SK-N-SH treated with all-trans-retinoic acid at 6 μM for 48 hours (cell line): Measurements from ENCODE around the gene CYSRT1.

Source experiments
- ATAC-seq: fragments of 200-7000 bp; cut with Tn5 transposase; 3 replicates; pipeline ENCODE4 v1.9.1; 2020; ENCODE audit warnings: mild to moderate bottlenecking, moderate library complexity
- ARNTL ChIP-seq: fragments of 450-650 bp; formaldehyde crosslinking; IDR thresholded peaks from 2 replicates; pipeline ENCODE4 v1.5.0; 2020; ENCODE audit warnings: low read depth, mild to moderate bottlenecking, moderate library complexity, borderline replicate concordance
- BACH2 ChIP-seq: fragments of 250-450 bp; sonication (Bioruptor Pico); IDR thresholded peaks from 2 replicates; pipeline ENCODE4 v1.9.0; 2021; ENCODE audit warnings: mild to moderate bottlenecking, borderline replicate concordance
- CREB5 ChIP-seq: fragments of 250-450 bp; sonication (Bioruptor Pico); IDR thresholded peaks from 2 replicates; pipeline ENCODE4 v1.5.1; 2020; ENCODE audit warnings: low read depth, mild to moderate bottlenecking, moderate library complexity
- CSDC2 ChIP-seq: fragments of 250-450 bp; sonication (Bioruptor Pico); IDR thresholded peaks from 2 replicates; pipeline ENCODE4 v1.5.0; 2020; ENCODE audit warnings: mild to moderate bottlenecking, moderate library complexity
- ESRRG ChIP-seq: fragments of 250-450 bp; sonication (Bioruptor Pico); IDR thresholded peaks from 2 replicates; pipeline ENCODE4 v1.6.1; 2021; ENCODE audit warnings: mild to moderate bottlenecking
- GLIS3 ChIP-seq: fragments of 250-450 bp; sonication (Bioruptor Pico); IDR thresholded peaks from 2 replicates; pipeline ENCODE4 v1.5.0; 2020; ENCODE audit warnings: mild to moderate bottlenecking, moderate library complexity
- OSR1 ChIP-seq: fragments of 250-450 bp; sonication (Bioruptor Pico); IDR thresholded peaks from 2 replicates; pipeline ENCODE4 v1.8.0; 2022; ENCODE audit warnings: moderate library complexity, mild to moderate bottlenecking, inconsistent platforms
- PATZ1 ChIP-seq: fragments of 250-450 bp; sonication (Bioruptor Pico); IDR thresholded peaks from 2 replicates; pipeline ENCODE4 v1.8.0; 2020; ENCODE audit warnings: mild to moderate bottlenecking, moderate library complexity, borderline replicate concordance
- POU6F1 ChIP-seq: fragments of 250-450 bp; sonication (Bioruptor Pico); IDR thresholded peaks from 2 replicates; pipeline ENCODE4 v1.8.0; 2021; ENCODE audit warnings: low read depth, mild to moderate bottlenecking, moderate library complexity, borderline replicate concordance
- PPARA ChIP-seq: fragments of 250-450 bp; sonication (Bioruptor Pico); IDR thresholded peaks from 2 replicates; pipeline ENCODE4 v1.5.0; 2020; ENCODE audit warnings: mild to moderate bottlenecking, borderline replicate concordance
- RARB ChIP-seq: fragments of 250-450 bp; sonication (Bioruptor Pico); IDR thresholded peaks from 2 replicates; pipeline ENCODE4 v1.8.0; 2021; ENCODE audit warnings: mild to moderate bottlenecking, moderate library complexity
- SNAI2 ChIP-seq: fragments of 250-450 bp; sonication (Bioruptor Pico); IDR thresholded peaks from 2 replicates; pipeline ENCODE4 v1.5.0; 2020; ENCODE audit warnings: mild to moderate bottlenecking, moderate library complexity
- TCF4 ChIP-seq: fragments of 250-450 bp; sonication (Bioruptor Pico); IDR thresholded peaks from 2 replicates; pipeline ENCODE4 v1.8.0; 2021; ENCODE audit warnings: mild to moderate bottlenecking, moderate library complexity, borderline replicate concordance
- TOX ChIP-seq: fragments of 250-450 bp; sonication (Bioruptor Pico); IDR thresholded peaks from 2 replicates; pipeline ENCODE4 v1.8.0; 2021; ENCODE audit warnings: mild to moderate bottlenecking, moderate library complexity, borderline replicate concordance
- TSHZ2 ChIP-seq: fragments of 250-450 bp; sonication (Bioruptor Pico); IDR thresholded peaks from 2 replicates; pipeline ENCODE4 v1.5.0; 2020; ENCODE audit warnings: mild to moderate bottlenecking, moderate library complexity
- ZC3H10 ChIP-seq: fragments of 250-450 bp; sonication (Bioruptor Pico); IDR thresholded peaks from 2 replicates; pipeline ENCODE4 v1.5.1; 2021; ENCODE audit warnings: mild to moderate bottlenecking, moderate library complexity
- ZFP3 ChIP-seq: fragments of 250-450 bp; sonication (Bioruptor Pico); IDR thresholded peaks from 2 replicates; pipeline ENCODE4 v1.5.0; 2020; ENCODE audit warnings: mild to moderate bottlenecking, moderate library complexity
- ZFP30 ChIP-seq: fragments of 450-650 bp; formaldehyde crosslinking; IDR thresholded peaks from 2 replicates; pipeline ENCODE4 v1.5.0; 2022; ENCODE audit warnings: mild to moderate bottlenecking, moderate library complexity
- ZNF565 ChIP-seq: fragments of 450-650 bp; formaldehyde crosslinking; conservative IDR thresholded peaks from 2 replicates; pipeline ENCODE4 v1.5.0; 2020; ENCODE audit warnings: low read depth, mild to moderate bottlenecking, moderate library complexity
- ZNF8 ChIP-seq: fragments of 450-650 bp; formaldehyde crosslinking; IDR thresholded peaks from 2 replicates; pipeline ENCODE4 v1.5.0; 2020; ENCODE audit warnings: mild to moderate bottlenecking, moderate library complexity

The CYSRT1 gene

GRCh38 chr9:137223078-137223970 lies 1.6 kb upstream of the CYSRT1 start:
- TF ChIP-seq PATZ1 (CRISPR knock-in tag) (no peak), GLIS3 (CRISPR knock-in tag) (0 out of 2 replicates have a peak, but pooled peaks have one; percentile 19)
- peak; percentile 78 for ATAC-seq

GRCh38 chr9:137225699-137226331 lies 841 bp downstream of the CYSRT1 start:
- TF ChIP-seq POU6F1 (CRISPR knock-in tag) (no peak), ARNTL (CRISPR knock-in tag) (no peak)
- TF ChIP-seq, all 23 proteins: peak for 0
- ATAC-seq = no peak

- no peak for ATAC-seq
- TF ChIP-seq ARNTL (CRISPR knock-in tag) (no peak), ZFP3 (peak; percentile 82; the same call in 1 of the 2 replicates)
Observed at GRCh38 chr9:137226338-137227053, 1.5 kb downstream of the CYSRT1 start.

- TF ChIP-seq SNAI2 (CRISPR knock-in tag) = no peak
- no peak for TF ChIP-seq ZFP30 (CRISPR knock-in tag)
- TF ChIP-seq ZNF8 (CRISPR knock-in tag) = no peak
- no peak for TF ChIP-seq ZFP3
- no peak for TF ChIP-seq OSR1 (CRISPR knock-in tag)
- no peak; the same call in 1 of the 2 replicates for TF ChIP-seq TCF4
- TF ChIP-seq BACH2 (CRISPR knock-in tag) = no peak
- no peak for TF ChIP-seq POU6F1 (CRISPR knock-in tag)
- no peak for TF ChIP-seq ESRRG (CRISPR knock-in tag)
- TF ChIP-seq PPARA (CRISPR knock-in tag) = no peak
- no peak for TF ChIP-seq ARNTL (CRISPR knock-in tag)
- TF ChIP-seq ZC3H10 (CRISPR knock-in tag) = no peak
- TF ChIP-seq GLIS3 (CRISPR knock-in tag) = no peak
- no peak for TF ChIP-seq CSDC2 (CRISPR knock-in tag)
- no peak for TF ChIP-seq TOX (CRISPR knock-in tag)
- TF ChIP-seq ZNF565 (CRISPR knock-in tag) = no peak
- no peak for TF ChIP-seq TSHZ2 (CRISPR knock-in tag)
- TF ChIP-seq CREB5 (CRISPR knock-in tag) = no peak
- TF ChIP-seq RARB (CRISPR knock-in tag) = no peak
- peak; percentile 67 for ATAC-seq
Observed at GRCh38 chr9:137227054-137227852, 2.3 kb downstream of the CYSRT1 start, which contains the start of gene RNF224. Gene RNF224 (plus strand): TSS chr9:137227502. CDS start chr9:137228336, 834 bp downstream.
